Measurements from ENCODE around the gene ACOT11.

DNA sequence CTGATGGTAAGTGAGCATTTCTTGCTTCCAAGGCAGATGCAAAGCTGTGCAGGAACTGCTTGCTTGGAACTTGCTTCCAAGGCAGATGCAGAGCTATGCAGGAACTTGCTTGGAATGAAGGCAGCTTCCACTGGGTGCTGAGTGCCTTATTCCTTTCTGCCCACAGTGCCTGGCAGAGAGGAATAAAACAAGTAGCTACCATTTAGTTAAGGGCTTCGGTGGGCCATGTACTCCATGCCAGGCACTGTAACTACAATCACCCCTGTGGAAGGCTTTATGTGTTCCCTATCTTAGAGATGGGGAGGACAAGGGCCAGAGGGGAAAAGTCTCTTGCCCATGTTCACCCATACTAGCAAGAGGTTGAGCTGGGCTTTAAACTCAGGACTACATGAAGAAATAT, 101.9 kb downstream of the ACOT11 start:
- TF ChIP-seq, protein P1, sequence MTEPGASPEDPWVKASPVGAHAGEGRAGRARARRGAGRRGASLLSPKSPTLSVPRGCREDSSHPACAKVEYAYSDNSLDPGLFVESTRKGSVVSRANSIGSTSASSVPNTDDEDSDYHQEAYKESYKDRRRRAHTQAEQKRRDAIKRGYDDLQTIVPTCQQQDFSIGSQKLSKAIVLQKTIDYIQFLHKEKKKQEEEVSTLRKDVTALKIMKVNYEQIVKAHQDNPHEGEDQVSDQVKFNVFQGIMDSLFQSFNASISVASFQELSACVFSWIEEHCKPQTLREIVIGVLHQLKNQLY (CRISPR knock-in tag; IDR thresholded peaks at IDR 0.05) = no peak
- TF ChIP-seq ZFP1 (CRISPR knock-in tag; IDR thresholded peaks at IDR 0.05) (no peak), ATF7 (IDR thresholded peaks at IDR 0.05) (no peak), ATF7 (CRISPR knock-in tag; IDR thresholded peaks at IDR 0.05) (no peak), MAZ (IDR thresholded peaks at IDR 0.05; ENCODE audit: borderline replicate concordance, low read depth, low read length) (no peak), MAZ (CRISPR knock-in tag; IDR thresholded peaks at IDR 0.05; ENCODE audit: low read depth) (no peak), ZKSCAN5 (CRISPR knock-in tag; IDR thresholded peaks at IDR 0.05) (no peak), TCF12 (IDR thresholded peaks at IDR 0.05) (no peak), TCF12 (CRISPR knock-in tag; IDR thresholded peaks at IDR 0.05) (no peak), ZNF282 (IDR thresholded peaks at IDR 0.05; ENCODE audit: partially characterized antibody) (no peak), POLR2AphosphoS5 (IDR thresholded peaks at IDR 0.05; ENCODE audit: low read depth, low read length) (no peak)
- TF ChIP-seq, protein P2, sequence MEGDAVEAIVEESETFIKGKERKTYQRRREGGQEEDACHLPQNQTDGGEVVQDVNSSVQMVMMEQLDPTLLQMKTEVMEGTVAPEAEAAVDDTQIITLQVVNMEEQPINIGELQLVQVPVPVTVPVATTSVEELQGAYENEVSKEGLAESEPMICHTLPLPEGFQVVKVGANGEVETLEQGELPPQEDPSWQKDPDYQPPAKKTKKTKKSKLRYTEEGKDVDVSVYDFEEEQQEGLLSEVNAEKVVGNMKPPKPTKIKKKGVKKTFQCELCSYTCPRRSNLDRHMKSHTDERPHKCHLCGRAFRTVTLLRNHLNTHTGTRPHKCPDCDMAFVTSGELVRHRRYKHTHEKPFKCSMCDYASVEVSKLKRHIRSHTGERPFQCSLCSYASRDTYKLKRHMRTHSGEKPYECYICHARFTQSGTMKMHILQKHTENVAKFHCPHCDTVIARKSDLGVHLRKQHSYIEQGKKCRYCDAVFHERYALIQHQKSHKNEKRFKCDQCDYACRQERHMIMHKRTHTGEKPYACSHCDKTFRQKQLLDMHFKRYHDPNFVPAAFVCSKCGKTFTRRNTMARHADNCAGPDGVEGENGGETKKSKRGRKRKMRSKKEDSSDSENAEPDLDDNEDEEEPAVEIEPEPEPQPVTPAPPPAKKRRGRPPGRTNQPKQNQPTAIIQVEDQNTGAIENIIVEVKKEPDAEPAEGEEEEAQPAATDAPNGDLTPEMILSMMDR (CRISPR knock-in tag; IDR thresholded peaks at IDR 0.05) = no peak

Data from HepG2 (cell line).